SKM-1 treated with dmso at 0.1 percent for 144 hours (cell line): ENCODE data around the gene CNTNAP2.
"Not testable (repeated sequence)": the region's sequence is repeated elsewhere in the genome, so short reads cannot be mapped to it uniquely, and the experiment has no call there.

ENCODE experiments used
- DNase-seq: peaks from one replicate; lab custom pipeline; 2025; ENCODE audit not compliant: unreplicated experiment; lab: John Stamatoyannopoulos, UW

CNTNAP2 gene

GRCh38 chr7:148264933-148265557 lies 2148.4 kb downstream of the CNTNAP2 start:
- peak; percentile 0 for DNase-seq

GRCh38 chr7:148265896-148266295 lies 2149.3 kb downstream of the CNTNAP2 start:
- DNase-seq, result no peak

- DNase-seq, result no peak
Measured at GRCh38 chr7:148266795-148267194, 2150.2 kb downstream of the CNTNAP2 start.

GRCh38 chr7:148270576-148270975 lies 2154.0 kb downstream of the CNTNAP2 start:
- DNase-seq, result no peak

GRCh38 chr7:148274118-148274517 lies 2157.5 kb downstream of the CNTNAP2 start:
- no peak for DNase-seq

- DNase-seq, result no peak
Measured at GRCh38 chr7:148275359-148275890, 2158.8 kb downstream of the CNTNAP2 start.

GRCh38 chr7:148276314-148277041 lies 2159.9 kb downstream of the CNTNAP2 start:
- no peak for DNase-seq

- DNase-seq, result no peak
Measured at GRCh38 chr7:148277042-148277660, 2160.6 kb downstream of the CNTNAP2 start.

GRCh38 chr7:148286150-148286549 lies 2169.5 kb downstream of the CNTNAP2 start:
- DNase-seq, result no peak

- DNase-seq, result no peak
Measured at GRCh38 chr7:148287538-148287937, 2170.9 kb downstream of the CNTNAP2 start.

- DNase-seq, result no peak
Measured at GRCh38 chr7:148288592-148289151, 2172.1 kb downstream of the CNTNAP2 start.

- DNase-seq, result no peak
Measured at GRCh38 chr7:148289630-148290029, 2173.0 kb downstream of the CNTNAP2 start.

- no peak for DNase-seq
Measured at GRCh38 chr7:148290538-148290937, 2173.9 kb downstream of the CNTNAP2 start.

- no peak for DNase-seq
Measured at GRCh38 chr7:148291799-148292198, 2175.2 kb downstream of the CNTNAP2 start.

GRCh38 chr7:148296994-148297644 lies 2180.5 kb downstream of the CNTNAP2 start:
- DNase-seq, result no peak

GRCh38 chr7:148298768-148299167 lies 2182.2 kb downstream of the CNTNAP2 start:
- DNase-seq, result not testable (repeated sequence)

GRCh38 chr7:148299350-148300276 lies 2183.0 kb downstream of the CNTNAP2 start:
- DNase-seq, result no peak

- not testable (repeated sequence) for DNase-seq
Measured at GRCh38 chr7:148302436-148302835, 2185.8 kb downstream of the CNTNAP2 start.

- DNase-seq, result no peak
Measured at GRCh38 chr7:148303295-148304082, 2186.9 kb downstream of the CNTNAP2 start.

GRCh38 chr7:148304083-148304335 lies 2187.4 kb downstream of the CNTNAP2 start:
- DNase-seq, result no peak
